AG08396 (cell line): ENCODE results near the gene SEMA5A.

Experiments
- DNase-seq: peaks from one replicate; pipeline ENCODE4 v3.0.0; 2012; ENCODE audit warnings: low spot score, mixed read lengths

Gene SEMA5A

GRCh38 chr5:9545992-9546851 is at the start of gene SEMA5A:
Gene SEMA5A (minus strand): TSS chr5:9546075. CDS start chr5:9379946, 166,129 bp downstream.
- DNase-seq = peak; percentile 83

- DNase-seq = no peak
Measured at GRCh38 chr5:9594913-9595312, 49.0 kb upstream of the SEMA5A start.

- DNase-seq = no peak
Measured at GRCh38 chr5:9589049-9589835, 43.4 kb upstream of the SEMA5A start.

- DNase-seq = no peak
Measured at GRCh38 chr5:9588254-9588653, 42.4 kb upstream of the SEMA5A start.

GRCh38 chr5:9587135-9587534 is 41.3 kb upstream of the SEMA5A start:
- no peak for DNase-seq

GRCh38 chr5:9582406-9582805 is 36.5 kb upstream of the SEMA5A start:
- no peak for DNase-seq

GRCh38 chr5:9573796-9574195 is 27.9 kb upstream of the SEMA5A start:
- DNase-seq = no peak

- no peak for DNase-seq
Measured at GRCh38 chr5:9572246-9572645, 26.4 kb upstream of the SEMA5A start.

- DNase-seq = no peak
Measured at GRCh38 chr5:9570876-9571275, 25.0 kb upstream of the SEMA5A start.

- DNase-seq = no peak
Measured at GRCh38 chr5:9567039-9567438, 21.2 kb upstream of the SEMA5A start.

- DNase-seq = no peak
Measured at GRCh38 chr5:9564752-9565151, 18.9 kb upstream of the SEMA5A start.

- no peak for DNase-seq
Measured at GRCh38 chr5:9562141-9562540, 16.3 kb upstream of the SEMA5A start.

- DNase-seq = no peak
Measured at GRCh38 chr5:9559965-9560364, 14.1 kb upstream of the SEMA5A start.

- no peak for DNase-seq
Measured at GRCh38 chr5:9558319-9558965, 12.6 kb upstream of the SEMA5A start.

GRCh38 chr5:9557696-9558095 is 11.8 kb upstream of the SEMA5A start:
- DNase-seq = no peak

GRCh38 chr5:9555961-9556360 is 10.1 kb upstream of the SEMA5A start:
- DNase-seq = no peak

- no peak for DNase-seq
Measured at GRCh38 chr5:9554122-9554521, 8.2 kb upstream of the SEMA5A start.

GRCh38 chr5:9553561-9553960 is 7.7 kb upstream of the SEMA5A start:
- DNase-seq = no peak

GRCh38 chr5:9551567-9552537 is 6.0 kb upstream of the SEMA5A start:
- no peak for DNase-seq

GRCh38 chr5:9549941-9550340 is 4.1 kb upstream of the SEMA5A start:
- no peak for DNase-seq

- DNase-seq = peak; percentile 52
Measured at GRCh38 chr5:9547122-9547947, 1.5 kb upstream of the SEMA5A start.
